Uterus (tissue), 2 donors: ENCODE measurements around the gene STBD1.

Experiments
- POLR2A ChIP-seq, 2 donors: fragments of 450-650 bp; IDR thresholded peaks; one replicate each; pipeline ENCODE4 v1.6.1; 2016; ENCODE audit warnings: antibody characterized with exemption in 2 of 2, mild to moderate bottlenecking in 1 of 2, moderate library complexity in 1 of 2
- TF ChIP-seq, protein P1 (sequence below), 4 experiments: fragments of 200-600 bp in 2 of 4; fragments of 450-650 bp in 2 of 4; sonication (generic) in 2 of 4; IDR thresholded peaks; one replicate each; pipeline ENCODE4 v1.5.1; 2016 to 2019; ENCODE audit warnings: antibody characterized with exemption in 4 of 4, mild to moderate bottlenecking in 2 of 4, moderate library complexity in 1 of 4

DNA sequence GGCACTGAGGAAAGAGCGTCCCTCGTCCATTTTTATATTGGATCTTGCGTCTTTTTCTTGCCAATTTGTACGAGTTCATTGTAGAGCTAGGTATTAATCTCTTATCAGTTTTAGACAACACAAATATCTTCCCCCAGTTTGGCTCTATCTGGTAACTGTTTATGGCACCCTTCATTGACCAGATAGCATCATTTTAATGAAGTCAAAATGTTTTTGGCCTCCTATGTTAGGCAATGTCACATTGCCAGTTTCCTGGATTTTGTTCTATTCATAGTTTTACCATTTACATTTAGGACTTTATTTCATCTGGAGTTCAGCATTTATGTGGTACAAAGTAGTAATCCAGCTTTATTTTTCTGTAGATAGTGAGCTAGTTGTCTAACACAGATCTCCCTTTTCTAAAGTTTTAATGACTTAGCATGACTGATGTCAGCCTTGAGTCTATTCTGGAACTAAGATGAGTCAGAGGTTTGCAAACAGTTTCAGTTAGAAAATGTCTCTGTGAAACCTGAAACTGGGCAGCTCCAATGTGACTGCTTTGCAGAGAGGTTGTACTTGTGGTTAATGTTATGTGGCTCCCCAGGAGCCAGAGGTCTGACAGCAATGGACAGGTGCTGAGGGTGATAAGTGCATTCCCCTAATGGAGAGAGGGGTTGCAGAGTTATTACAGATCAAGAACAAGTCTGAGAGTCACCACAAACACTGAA, 5.3 kb upstream of the STBD1 start:
- TF ChIP-seq POLR2A (IDR thresholded peaks at IDR 0.05) = no peak
- TF ChIP-seq, protein P1, sequence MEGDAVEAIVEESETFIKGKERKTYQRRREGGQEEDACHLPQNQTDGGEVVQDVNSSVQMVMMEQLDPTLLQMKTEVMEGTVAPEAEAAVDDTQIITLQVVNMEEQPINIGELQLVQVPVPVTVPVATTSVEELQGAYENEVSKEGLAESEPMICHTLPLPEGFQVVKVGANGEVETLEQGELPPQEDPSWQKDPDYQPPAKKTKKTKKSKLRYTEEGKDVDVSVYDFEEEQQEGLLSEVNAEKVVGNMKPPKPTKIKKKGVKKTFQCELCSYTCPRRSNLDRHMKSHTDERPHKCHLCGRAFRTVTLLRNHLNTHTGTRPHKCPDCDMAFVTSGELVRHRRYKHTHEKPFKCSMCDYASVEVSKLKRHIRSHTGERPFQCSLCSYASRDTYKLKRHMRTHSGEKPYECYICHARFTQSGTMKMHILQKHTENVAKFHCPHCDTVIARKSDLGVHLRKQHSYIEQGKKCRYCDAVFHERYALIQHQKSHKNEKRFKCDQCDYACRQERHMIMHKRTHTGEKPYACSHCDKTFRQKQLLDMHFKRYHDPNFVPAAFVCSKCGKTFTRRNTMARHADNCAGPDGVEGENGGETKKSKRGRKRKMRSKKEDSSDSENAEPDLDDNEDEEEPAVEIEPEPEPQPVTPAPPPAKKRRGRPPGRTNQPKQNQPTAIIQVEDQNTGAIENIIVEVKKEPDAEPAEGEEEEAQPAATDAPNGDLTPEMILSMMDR (IDR thresholded peaks at IDR 0.05) = no peak
